ENCODE results near the gene TMC2.

Gene TMC2

DNA sequence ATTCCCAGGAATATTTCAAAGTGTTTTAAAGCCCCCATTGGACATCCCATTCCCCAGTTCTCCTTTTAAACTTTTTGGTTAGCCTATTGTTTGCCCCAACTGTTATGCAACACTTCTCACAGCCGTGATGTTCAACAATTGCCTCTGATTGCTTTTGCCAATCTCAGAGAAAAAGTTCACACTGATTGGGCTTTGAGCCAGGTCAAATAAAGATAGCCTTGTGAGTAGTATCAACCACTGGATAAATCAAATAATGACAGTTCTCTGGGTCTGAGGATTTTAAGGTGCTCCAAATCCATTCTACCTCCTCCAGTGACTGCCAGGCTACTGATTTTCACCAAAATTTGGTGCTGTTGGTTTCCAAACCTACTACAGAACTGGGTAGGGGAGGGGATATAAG is 97.0 kb downstream of the TMC2 start:
- no peak for DNase-seq (ENCODE audit: low read depth)
- no peak overlapping the region for H3K4me3 ChIP-seq (ENCODE audit: control insufficient read depth, low read depth, low read length)
- TF ChIP-seq, protein P1, sequence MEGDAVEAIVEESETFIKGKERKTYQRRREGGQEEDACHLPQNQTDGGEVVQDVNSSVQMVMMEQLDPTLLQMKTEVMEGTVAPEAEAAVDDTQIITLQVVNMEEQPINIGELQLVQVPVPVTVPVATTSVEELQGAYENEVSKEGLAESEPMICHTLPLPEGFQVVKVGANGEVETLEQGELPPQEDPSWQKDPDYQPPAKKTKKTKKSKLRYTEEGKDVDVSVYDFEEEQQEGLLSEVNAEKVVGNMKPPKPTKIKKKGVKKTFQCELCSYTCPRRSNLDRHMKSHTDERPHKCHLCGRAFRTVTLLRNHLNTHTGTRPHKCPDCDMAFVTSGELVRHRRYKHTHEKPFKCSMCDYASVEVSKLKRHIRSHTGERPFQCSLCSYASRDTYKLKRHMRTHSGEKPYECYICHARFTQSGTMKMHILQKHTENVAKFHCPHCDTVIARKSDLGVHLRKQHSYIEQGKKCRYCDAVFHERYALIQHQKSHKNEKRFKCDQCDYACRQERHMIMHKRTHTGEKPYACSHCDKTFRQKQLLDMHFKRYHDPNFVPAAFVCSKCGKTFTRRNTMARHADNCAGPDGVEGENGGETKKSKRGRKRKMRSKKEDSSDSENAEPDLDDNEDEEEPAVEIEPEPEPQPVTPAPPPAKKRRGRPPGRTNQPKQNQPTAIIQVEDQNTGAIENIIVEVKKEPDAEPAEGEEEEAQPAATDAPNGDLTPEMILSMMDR (IDR thresholded peaks at IDR 0.05; ENCODE audit: control insufficient read depth, insufficient read depth, low read depth, low read length, missing control alignments), result no peak

DNA sequence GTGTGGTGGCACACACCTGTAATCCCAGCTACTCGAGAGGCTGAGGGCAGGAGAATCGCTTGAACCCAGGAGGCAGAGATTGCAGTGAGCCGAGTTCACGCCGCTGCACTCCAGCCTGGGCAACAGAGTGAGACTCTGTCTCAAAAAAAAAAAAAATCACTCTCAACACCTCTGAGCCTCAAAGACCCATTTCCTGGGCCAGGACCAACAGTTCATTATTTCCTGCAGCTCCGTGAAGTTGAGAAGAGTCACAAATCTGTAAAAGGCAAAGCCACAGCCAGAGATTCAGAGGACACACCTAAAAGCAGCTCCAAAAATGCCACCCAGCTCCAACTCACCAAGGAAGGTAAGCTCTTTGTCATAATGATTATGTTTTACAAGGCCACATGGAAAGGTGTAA is 100.9 kb downstream of the TMC2 start:
- no peak overlapping the region for H3K4me3 ChIP-seq (ENCODE audit: control insufficient read depth, low read depth, low read length)
- no peak for DNase-seq (ENCODE audit: low read depth)
- TF ChIP-seq, protein P1 (IDR thresholded peaks at IDR 0.05; ENCODE audit: control insufficient read depth, insufficient read depth, low read depth, low read length, missing control alignments), result no peak

DNA sequence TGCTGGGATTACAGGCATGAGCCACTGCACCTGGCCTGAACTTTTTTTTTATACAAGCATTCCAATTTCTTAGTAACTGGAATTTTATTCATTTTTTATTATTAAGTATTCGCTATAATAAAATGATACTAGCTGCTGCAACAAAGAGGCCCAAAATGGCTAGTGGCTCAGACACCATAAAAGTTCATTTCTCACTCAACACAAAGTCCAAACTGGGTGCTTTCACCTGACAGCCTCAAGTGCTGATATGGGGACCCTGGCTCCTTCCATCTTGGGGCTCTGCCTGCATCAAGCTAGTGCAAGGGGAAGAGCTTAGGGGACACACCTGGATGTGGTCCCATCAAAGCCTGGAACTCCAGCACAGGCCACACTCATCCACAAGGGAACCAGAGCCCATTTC is 103.9 kb downstream of the TMC2 start:
- no peak for DNase-seq (ENCODE audit: low read depth)
- H3K4me3 ChIP-seq (ENCODE audit: control insufficient read depth, low read depth, low read length), result no peak overlapping the region
- TF ChIP-seq, protein P1 (IDR thresholded peaks at IDR 0.05; ENCODE audit: control insufficient read depth, insufficient read depth, low read depth, low read length, missing control alignments), result no peak

DNA sequence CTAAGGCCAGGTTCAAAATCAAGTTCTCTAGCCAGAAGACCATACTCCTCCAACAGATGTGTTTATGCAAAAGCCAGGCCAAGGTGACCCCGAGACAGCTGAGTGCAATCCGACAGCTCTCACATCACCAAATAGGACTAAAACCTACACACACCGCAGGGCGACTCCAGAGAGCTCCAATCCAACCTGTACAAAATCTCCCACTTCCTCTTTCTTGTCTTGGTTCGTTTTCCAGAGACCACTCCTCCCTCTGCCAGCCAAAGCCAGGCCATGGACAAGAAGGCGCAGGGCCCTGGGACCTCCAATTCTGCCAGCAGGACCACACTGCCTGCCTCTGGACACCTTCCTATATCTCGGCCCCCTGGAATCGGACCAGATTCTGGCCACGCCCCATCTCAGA is 104.5 kb downstream of the TMC2 start:
- no peak overlapping the region for H3K4me3 ChIP-seq (ENCODE audit: control insufficient read depth, low read depth, low read length)
- TF ChIP-seq, protein P1 (IDR thresholded peaks at IDR 0.05; ENCODE audit: control insufficient read depth, insufficient read depth, low read depth, low read length, missing control alignments), result no peak
- DNase-seq (ENCODE audit: low read depth), result no peak

DNA sequence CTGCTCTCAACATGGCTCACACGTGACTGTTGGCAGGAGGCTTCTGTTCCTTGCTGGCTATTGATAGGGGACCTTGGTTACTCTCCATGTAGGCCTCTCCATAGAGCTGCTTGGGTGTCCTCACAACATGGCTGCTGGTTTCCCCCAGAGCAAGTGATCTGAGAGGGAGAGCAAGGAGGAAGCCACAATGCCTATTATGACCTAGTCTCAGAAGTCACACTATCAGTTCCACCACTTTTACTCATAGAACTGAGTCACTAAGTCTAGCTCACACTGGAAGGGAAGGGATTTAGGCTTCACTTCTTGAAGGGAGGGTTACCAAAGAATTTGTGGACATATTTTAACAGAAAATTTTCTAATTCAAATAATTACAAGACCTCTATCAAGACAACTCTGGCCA is 107.3 kb downstream of the TMC2 start:
- no peak for DNase-seq (ENCODE audit: low read depth)
- no peak overlapping the region for H3K4me3 ChIP-seq (ENCODE audit: control insufficient read depth, low read depth, low read length)
- TF ChIP-seq, protein P1 (IDR thresholded peaks at IDR 0.05; ENCODE audit: control insufficient read depth, insufficient read depth, low read depth, low read length, missing control alignments), result no peak

DNA sequence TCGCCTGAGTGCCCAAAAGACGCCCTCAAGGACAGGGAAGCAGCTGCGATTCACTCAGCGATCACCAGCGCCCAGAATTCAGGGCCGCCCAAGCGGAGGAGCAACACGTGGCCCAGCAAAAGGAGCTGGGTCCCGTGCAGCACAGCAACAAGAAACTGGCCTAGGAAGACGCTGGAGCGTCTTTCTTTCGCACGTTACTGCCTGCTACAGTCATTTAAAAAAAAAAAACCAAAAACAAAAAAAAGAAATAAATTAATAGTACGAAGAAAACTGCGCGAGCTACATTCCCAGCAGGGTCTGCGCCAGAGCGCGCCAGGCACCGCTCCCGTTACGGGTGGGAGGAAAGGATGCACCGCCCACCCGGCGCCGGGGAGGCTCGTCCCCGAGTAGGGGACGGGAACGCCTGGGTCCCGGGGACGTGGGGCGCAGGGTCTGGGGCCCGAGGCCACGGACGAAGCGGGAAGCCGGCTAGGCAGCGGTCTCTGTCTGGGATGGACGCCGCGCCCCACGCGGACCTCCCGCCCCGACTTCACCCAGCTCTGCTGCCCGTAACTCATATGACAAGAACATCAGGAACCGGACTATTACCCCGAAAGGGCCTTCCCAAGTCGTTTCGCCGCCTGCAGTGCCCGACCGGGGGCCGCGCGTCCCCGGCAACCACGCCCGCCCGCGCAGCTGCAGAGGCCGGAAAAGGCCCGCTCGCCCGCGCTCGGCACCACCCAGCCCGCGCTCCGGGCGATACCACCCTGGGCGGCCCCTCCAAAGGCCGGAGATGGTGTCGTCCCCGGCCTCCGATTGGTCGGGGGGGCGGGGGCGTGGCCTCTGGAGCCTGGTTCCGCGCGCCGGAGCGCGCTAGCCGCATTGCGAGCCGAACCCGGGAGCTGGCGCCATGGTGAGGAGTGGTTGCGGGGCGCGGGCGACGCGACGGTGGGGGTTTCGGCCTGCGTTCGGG is 115.7 kb downstream of the TMC2 start, which contains the start of gene NOP56:
Gene NOP56, plus strand, starts transcription at position 861 of the 952 bp plus-strand sequence. Its CDS starts 29 bp downstream, at position 890.
- peak within 1 kb of the TSS; percentile 82 for H3K4me3 ChIP-seq (ENCODE audit: control insufficient read depth, low read depth, low read length)

More for the DNA sequence above, 115.7 kb downstream of the TMC2 start, which contains the start of gene NOP56:
- DNase-seq (ENCODE audit: low read depth), result peak; percentile 48
- TF ChIP-seq, protein P1 (IDR thresholded peaks at IDR 0.05; ENCODE audit: control insufficient read depth, insufficient read depth, low read depth, low read length, missing control alignments), result no peak

All from AG09309 (cell line).